GM12872 (cell line): ENCODE data around the gene TMEM38A.

ENCODE experiments used
- TF ChIP-seq, protein P1 (sequence below): IDR thresholded peaks from 3 replicates; pipeline ENCODE4 v1.5.1; 2011; ENCODE audit warnings: low read depth, mild to moderate bottlenecking, low read length, moderate library complexity; ENCODE audit not compliant: insufficient read depth

The TMEM38A gene

DNA sequence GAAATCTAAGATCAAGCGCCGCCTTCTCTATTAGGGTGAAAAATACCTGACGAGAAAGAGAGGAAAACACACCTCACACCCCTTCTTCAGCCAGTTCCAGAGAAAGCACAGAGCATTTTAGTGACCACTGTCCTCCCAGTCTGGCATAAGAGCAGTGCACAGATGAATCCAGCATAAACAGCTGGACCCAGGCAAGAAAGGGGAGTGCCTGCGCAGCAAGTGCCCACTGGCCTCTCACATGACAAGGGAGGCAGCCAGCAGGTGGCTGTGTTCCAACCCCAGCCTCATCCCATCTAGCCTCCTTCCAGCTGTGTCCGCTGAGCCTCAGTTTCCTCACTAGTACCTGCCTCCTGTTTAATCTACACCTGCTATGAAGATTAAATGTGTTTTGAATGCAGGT is 40.9 kb upstream of the TMEM38A start:
- TF ChIP-seq, protein P1, sequence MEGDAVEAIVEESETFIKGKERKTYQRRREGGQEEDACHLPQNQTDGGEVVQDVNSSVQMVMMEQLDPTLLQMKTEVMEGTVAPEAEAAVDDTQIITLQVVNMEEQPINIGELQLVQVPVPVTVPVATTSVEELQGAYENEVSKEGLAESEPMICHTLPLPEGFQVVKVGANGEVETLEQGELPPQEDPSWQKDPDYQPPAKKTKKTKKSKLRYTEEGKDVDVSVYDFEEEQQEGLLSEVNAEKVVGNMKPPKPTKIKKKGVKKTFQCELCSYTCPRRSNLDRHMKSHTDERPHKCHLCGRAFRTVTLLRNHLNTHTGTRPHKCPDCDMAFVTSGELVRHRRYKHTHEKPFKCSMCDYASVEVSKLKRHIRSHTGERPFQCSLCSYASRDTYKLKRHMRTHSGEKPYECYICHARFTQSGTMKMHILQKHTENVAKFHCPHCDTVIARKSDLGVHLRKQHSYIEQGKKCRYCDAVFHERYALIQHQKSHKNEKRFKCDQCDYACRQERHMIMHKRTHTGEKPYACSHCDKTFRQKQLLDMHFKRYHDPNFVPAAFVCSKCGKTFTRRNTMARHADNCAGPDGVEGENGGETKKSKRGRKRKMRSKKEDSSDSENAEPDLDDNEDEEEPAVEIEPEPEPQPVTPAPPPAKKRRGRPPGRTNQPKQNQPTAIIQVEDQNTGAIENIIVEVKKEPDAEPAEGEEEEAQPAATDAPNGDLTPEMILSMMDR: no peak

DNA sequence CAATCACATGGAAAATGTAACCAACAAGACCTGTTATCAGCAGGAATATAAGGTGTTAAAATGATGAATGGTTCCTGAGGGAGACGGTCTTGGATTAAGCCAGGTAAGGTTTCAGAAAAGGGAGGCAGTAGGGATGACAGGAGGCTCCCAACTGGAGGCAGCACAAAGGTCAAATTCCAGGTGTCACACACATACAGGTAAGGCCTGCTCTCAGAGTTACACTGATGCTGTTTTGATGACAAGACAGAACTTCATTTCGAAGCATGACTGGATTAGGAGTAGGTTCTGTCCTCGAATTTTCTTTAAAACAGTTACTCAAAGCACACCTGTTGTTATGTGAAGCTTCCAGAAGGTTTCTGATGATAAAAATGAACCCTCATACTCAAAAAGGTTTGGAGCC is 40.4 kb upstream of the TMEM38A start:
- TF ChIP-seq, protein P1: no peak

- TF ChIP-seq, protein P1: no peak
Observed at GRCh38 chr19:16621165-16621800, 39.7 kb upstream of the TMEM38A start.

DNA sequence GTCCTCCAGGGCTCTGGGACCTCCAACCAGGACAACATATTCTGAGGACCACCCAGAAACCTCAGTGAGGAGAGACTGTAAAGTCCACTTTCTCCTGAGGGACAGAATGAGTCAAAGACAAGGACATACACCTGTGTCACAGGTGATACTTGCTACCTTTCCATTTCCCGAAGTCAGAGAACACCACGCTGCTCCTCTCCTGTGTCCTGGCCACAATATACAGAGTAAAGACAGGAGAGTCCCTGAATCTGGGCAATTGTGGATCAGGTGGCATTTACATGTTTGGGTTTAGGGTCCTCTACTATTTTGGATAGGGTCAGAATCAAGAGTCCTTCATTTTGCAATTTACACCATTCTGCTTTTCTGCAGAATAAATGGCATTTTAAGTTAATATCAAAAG is 37.9 kb upstream of the TMEM38A start:
- TF ChIP-seq, protein P1: no peak

DNA sequence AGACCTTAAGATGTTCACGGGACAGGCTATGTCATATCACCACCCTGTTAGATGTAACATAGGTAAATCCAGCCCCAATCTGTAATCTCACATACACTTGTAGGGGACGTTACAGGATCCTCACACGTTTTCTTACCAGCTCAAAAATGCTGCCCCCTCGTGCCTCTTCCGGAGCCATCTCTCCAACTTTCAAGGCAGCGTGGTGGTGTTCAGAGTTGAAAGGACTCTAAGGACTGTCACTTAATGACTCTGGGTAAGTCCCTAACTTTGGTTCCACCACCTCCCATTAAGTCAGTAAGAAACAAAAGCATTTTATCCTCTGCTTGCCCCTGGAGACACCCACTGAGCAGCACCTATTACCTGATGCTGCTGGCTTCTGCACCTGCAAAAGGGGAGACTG is 37.4 kb upstream of the TMEM38A start:
- TF ChIP-seq, protein P1: no peak

GRCh38 chr19:16624236-16624635 is 36.7 kb upstream of the TMEM38A start:
- TF ChIP-seq, protein P1: no peak

DNA sequence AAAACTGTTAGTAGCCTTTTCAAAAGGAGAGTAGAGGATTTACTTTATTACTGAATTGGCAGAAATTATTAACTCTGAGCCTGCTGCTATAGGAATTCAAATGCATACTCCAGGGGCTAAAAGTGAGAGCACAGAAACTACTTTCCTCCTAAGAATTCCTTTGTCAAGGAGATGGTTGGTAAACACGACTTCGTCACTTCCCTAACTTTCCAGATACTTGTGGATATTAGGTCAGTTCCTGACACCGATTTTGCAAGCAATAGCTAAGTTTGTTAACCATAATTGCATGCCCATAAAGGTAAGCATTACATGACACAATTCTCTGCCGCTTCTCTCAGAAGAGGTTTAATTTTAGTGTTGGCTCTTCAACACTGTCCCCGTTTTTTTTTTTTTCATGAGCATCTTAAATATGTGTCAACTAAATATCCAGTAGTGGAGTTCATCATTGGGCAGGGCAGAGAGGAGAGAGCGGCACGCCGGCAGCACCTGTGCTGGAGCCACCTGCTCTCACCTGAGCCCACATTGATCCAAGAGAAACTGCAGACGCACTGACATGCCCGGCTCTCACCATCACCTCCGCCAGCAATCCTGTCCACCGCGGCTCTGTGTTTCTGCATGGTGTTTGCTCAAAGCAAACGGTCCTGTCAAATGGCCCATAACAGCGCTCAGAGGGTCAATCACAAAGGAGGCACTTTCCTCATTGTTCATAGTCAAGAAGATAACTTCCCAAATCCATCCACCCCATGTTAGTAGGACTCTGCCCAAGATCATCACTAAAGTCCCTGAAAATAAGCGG is 35.6 kb upstream of the TMEM38A start:
- TF ChIP-seq, protein P1: no peak
